Measurements from ENCODE around the gene BBS9.

GRCh38 chr7:33626869-33627268, 497.5 kb downstream of the BBS9 start:
- no peak for TF ChIP-seq CTCF (conservative IDR thresholded peaks at IDR 0.05)
- no peak for TF ChIP-seq ZFX (IDR thresholded peaks at IDR 0.05)

All from C4-2B (cell line).